NCI-H1048 (cell line): ENCODE data around the gene PCSK6.

Experiments used
- DNase-seq: peaks from one replicate; lab custom pipeline; 2025; lab: John Stamatoyannopoulos, UW

The PCSK6 gene

GRCh38 chr15:101489599-101490407, at the start of gene PCSK6:
PCSK6 (minus strand) TSS chr15:101489707; CDS start chr15:101489670, 37 bp downstream.
- no peak for DNase-seq

- DNase-seq, result no peak
These were observed 49.5 kb upstream of the PCSK6 start for GRCh38 chr15:101538996-101539395.

- no peak for DNase-seq
These were observed 48.7 kb upstream of the PCSK6 start for GRCh38 chr15:101538177-101538576.

GRCh38 chr15:101537483-101538080, 48.1 kb upstream of the PCSK6 start:
- no peak for DNase-seq

DNA sequence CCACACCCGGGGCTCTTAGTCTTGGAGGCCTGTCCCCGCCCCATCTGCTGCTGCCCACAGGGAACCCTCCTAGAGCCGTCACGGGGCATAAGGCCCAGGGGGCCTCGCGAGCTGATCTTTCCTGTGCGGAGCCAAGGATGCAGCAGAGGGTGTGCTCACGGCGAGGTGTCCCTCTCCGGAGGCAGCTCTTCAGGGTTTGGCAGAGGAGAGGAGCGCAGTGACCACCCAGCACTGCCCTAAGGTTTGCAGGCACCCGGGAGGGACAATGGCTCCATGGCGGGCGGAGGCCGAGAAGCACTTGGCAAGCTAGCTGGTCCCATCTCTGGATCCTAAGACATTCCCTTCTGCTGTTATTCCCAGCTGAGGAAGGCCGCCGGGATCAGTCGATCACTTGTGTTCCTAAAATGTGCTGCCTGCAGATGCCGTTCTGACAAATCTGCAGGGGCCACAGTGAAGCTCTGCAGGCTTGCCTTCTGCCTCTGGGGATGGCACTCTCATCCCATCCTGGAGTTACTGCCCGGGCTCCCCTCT, 47.4 kb upstream of the PCSK6 start:
- DNase-seq, result no peak

DNA sequence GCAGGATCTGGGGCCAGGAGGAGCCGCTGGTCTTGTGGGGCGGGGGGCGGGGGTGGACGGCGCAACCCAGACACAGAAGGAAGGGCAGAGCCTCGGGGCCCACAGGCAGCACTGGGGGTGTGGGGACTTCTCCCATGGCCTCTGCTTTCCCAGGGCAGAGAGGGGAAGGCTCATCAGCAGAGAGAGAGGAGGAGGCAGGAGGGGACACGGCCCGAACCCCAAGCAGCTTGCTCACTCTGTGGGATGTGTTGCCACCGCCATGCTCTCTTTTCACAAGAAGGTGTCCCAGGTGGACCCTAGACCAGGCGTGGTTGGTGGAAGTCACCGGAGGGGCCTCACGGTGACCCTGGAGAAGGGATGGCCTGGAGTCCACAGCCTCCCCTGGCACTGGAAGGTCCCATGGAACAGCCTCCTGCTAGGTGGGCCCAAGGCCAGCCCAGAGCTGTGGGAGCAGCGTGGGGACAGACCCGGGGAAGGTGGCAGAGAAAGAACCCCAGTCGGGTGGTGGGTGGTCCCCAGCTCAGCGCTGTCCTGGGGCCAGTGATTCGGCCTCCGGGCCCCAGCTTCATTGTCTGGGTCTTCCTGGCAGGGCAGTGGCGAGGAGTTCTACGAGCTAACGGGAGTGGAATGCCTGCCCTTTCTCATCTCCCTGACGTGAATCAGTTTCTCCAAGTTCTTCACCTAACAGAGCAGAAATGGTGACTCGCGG, 46.8 kb upstream of the PCSK6 start:
- no peak for DNase-seq

GRCh38 chr15:101535170-101535902, 45.8 kb upstream of the PCSK6 start:
- DNase-seq, result no peak

- no peak for DNase-seq
These were observed 45.0 kb upstream of the PCSK6 start for GRCh38 chr15:101534376-101534970.

GRCh38 chr15:101533371-101534140, 44.0 kb upstream of the PCSK6 start:
- DNase-seq, result no peak

- no peak for DNase-seq
These were observed 43.4 kb upstream of the PCSK6 start for GRCh38 chr15:101532865-101533264.

DNA sequence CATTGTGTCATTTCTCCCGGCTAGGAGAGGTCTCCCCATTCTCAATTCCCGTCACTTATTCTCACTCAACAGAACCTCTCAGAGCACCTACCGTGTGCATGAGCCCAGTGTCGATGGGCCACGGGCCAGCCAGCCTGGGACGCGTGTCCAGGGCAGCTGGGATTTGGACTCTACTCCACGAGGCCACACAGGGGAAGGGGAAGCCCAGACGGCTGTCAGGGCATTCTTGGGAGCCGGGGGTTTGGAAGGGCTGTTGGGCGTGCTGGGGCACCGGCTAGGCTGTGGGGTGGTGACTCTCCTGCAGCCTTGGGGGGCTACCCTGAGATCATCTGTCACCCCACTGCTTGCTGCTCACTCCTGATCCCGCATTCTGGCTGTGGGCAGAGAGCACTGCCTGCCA, 41.7 kb upstream of the PCSK6 start:
- DNase-seq, result no peak

DNA sequence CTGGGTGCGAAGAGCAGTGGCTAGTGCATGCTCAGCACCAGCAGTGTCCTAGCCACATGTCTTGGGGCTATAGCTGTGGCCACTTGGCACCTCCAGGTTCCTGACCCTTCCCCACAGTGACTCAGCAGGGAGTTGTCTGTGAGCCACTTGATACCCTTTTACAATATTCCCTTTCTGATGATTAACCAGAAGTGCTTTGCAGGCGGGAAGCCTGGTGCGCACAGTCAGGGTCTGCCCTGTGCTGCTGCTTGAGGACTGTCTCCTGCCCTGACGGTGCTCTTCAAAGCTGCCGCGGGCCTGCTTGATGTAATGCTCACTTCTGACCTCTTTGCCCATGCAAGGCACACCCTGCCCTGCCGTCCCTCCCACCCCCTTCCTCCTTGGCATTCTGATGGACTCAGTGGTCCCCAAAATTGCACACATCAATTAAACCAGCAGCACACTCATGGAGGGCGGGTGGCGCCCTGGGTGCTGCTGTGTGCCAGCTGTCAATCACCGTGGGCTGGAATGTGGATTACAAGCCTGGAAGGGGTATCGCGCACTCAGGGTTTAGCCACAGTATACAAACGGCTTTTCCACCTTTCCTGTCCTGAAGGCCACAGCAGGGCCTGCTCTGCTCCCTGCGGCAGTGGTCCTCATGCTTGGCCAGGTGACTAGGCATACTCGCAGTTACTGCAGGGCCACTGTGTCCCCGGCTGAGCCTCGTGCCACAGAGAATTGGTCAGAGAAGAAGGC, 40.9 kb upstream of the PCSK6 start:
- no peak for DNase-seq

- no peak for DNase-seq
These were observed 39.4 kb upstream of the PCSK6 start for GRCh38 chr15:101528917-101529299.

DNA sequence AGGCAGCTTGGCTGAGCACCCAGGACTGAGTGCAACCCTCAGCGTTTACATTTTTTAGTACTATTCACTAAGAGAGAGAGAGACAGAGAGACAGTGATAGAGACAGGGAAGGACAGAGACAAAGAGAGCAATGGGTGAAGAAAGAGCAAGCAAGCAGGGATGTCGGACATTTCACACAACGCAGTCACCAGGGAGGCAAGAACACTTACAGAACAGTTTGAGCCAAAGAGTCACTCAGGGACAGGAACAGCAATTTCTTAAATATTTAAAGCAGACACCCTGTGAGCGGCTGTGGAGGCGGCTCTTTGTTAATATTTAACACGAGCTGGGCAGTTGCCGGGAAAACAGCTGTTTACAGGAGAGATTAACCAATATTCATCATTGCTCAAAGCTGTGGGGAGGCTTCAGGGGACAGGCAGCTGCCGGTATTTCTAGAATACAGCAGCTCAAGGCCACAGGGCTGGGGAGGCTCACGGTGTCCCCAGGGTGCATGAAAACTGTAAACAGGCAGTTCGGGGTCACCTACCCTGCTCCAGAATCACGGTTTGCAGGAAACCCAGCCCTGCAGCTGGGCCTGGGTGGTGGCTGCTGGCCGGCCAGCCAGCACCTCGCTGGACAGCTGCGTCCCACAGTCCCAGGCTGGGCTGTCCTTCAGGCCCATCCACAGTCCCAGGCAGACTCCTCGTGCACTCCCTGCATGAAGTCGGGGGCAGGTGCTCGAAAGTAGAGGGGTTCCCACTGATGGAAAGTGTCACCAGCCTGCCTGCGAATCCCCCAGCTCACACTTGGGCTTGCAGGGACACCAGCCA, 38.8 kb upstream of the PCSK6 start:
- DNase-seq, result no peak

DNA sequence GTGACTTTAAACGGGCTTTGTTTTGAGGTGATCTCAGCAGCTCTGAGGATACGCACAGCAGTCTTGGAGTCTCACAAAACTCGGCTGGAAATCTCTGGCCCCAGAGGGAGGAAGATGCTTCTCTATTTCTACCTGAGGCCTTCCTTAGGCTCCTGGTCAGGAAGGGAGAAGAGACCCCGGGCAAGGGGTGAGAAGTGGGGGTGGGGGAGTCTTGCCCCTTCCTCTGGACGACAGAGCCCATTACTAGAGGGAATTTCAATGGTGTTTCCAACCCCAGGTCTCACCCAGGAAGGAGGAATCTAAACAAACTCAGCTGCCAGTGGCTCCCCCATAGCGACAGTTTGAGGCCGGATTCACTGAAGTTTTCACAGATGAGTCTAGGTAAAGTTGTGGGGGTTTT, 37.4 kb upstream of the PCSK6 start:
- DNase-seq, result no peak

DNA sequence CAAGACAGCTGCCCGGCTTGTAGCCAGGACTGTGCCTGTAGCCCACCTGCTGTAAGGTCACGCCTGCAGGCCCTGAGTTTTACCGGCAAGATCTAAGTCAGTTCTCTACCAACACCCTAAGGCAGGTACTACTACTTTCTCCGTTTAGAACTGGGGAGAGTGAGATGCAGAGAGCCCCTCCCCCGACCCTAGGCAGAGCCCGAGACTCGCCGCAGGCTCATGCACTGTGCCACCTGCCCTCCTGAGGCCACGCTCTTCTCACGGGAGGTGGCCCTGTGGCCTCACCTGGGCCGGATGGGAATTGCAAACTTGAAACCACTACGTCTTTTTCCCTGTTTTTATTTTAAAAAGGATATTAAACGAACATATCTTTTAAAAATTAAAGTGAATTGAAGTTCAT, 36.9 kb upstream of the PCSK6 start:
- DNase-seq, result no peak

DNA sequence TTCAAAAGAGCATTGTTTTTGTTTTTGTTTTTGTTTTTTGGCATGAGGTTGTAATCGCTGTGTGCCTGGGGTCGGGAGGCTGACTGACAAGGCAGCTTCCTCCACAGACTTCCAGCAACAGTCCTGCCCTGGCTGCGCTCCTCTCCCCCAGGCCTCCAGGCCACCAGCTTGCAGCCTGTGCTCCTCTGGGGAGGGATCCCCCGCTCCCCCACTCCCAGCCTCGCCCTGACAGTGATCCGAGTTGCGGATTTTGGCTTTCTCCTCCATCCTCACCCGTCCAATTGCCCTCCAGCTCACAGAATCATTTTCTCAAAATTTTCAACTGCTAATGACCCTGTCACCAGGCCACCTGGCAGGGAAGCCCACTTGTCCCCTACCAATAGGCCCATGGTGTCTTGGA, 36.5 kb upstream of the PCSK6 start:
- no peak for DNase-seq

GRCh38 chr15:101525087-101525669, 35.7 kb upstream of the PCSK6 start:
- no peak for DNase-seq

DNA sequence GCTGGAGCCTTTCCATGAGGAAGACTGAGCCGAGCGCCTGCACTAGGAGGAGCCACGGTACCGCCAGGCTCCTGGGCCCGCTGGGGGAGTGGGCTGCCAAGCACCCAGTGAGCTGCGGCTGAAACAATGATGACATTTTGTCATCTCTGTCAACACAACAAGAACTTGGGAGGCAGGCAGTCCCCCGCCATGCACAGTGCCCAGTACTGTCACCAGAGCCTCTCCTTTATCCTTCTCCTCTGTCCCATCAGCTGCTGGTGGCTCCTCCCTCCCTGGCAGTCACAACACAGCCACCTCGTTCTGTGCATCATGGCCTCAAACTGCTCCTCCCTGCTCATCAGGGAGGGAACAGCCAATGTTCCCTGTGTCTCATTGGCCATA, 34.0 kb upstream of the PCSK6 start:
- DNase-seq, result no peak
